ENCODE results near the gene LYSMD4. TPM values are rescaled to one million over a fixed set of nuclear protein-coding genes. Genes with fewer than 3 reads are reported as not detected.

Gene LYSMD4
- total RNA-seq, 2 donors from 2014 or later: 6.8 to 9.7 TPM

DNA sequence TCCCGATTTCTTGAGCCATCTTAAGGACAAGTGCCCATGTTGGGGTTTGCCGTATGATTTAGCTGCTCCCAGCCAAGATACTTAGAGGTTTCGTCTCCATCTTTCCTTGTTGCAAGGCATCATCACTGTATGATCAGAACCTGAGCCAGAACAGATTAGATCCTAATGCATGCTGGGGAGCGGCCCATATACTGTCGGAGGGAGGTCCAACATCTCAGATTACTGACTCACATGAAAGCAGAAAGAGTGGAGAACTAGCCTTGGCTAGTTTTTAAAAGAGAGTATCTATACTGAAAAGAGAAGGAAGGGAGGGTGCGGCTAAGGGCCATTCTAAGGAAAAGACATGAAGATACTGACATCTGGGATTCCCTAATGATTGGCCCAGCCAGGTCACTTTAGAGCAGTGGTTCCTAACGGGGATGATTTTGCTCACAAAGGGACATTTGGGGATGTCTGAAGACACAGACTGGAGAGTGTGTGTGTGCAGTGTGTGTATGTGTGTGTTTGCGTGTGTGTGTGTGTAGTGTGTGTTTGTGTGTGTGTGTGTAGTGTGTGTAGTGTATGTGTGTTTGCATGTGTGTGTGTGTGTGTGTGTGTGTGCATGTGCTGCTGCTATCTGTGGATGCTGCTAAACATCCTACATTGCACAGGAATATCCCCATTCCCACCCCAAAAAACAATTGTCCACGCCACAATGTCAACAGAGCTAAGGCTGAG, 12.3 kb upstream of the LYSMD4 start:
- ATAC-seq (ENCODE audit: insufficient number of reproducible peaks, low FRiP score, low read depth) (no peak), DNase-seq (ENCODE audit: low spot score) (no peak)
- H3K4me3 ChIP-seq: no peak overlapping the region
- no peak overlapping the region for H3K27ac ChIP-seq
- no peaks in the 10 kb centered on the region for H3K27me3 ChIP-seq (replicated peaks; ENCODE audit: insufficient read depth)
- TF ChIP-seq, protein P1, sequence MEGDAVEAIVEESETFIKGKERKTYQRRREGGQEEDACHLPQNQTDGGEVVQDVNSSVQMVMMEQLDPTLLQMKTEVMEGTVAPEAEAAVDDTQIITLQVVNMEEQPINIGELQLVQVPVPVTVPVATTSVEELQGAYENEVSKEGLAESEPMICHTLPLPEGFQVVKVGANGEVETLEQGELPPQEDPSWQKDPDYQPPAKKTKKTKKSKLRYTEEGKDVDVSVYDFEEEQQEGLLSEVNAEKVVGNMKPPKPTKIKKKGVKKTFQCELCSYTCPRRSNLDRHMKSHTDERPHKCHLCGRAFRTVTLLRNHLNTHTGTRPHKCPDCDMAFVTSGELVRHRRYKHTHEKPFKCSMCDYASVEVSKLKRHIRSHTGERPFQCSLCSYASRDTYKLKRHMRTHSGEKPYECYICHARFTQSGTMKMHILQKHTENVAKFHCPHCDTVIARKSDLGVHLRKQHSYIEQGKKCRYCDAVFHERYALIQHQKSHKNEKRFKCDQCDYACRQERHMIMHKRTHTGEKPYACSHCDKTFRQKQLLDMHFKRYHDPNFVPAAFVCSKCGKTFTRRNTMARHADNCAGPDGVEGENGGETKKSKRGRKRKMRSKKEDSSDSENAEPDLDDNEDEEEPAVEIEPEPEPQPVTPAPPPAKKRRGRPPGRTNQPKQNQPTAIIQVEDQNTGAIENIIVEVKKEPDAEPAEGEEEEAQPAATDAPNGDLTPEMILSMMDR (IDR thresholded peaks at IDR 0.05): no peak
- no peaks in the 10 kb centered on the region for H3K9me3 ChIP-seq
- no peaks in the 10 kb centered on the region for H3K36me3 ChIP-seq
- no peaks in the 10 kb centered on the region for H3K4me1 ChIP-seq (ENCODE audit: control insufficient read depth in 1 of 2, low read depth in 2 of 2)

DNA sequence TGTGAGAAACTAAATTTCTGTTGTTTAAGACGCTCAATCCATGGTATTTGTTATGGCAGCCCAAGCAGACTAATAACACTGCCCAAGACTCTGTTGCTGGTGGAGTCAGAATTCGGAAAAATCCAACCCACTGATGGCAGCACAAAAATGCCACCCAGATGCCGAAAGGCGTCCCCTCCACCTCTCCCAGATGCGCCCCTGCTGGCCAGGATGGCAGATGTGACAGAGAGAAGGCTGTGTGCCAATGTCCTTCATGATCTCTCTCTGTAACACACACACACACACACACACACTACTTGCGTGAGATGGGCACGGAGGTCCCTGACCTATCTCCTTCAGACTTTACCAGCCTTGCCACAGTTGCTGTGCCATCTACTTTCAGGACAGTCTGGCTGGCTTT, 10.9 kb upstream of the LYSMD4 start:
- DNase-seq (ENCODE audit: low spot score): no peak

DNA sequence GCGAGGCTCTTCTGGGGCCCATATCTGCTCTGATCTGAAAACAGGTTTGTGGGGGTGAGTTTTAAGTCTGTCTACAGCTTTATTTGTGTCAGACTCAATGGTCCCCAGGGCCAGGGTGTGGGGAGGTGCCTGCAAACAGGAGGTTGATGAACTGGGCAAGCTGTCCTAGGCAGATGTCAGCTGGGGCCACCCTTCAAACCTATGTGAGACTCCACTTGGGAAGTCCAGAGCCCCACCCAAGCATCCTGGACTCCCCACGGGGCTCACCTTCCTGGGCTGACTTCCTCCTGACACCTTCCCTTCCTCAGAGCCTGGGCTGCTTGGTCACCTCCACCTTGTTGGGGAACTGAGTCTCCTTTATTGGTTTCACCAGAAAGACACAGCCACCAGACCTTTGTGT, 8.6 kb upstream of the LYSMD4 start:
- no peaks in the 10 kb centered on the region for H3K9me3 ChIP-seq
- ATAC-seq (ENCODE audit: insufficient number of reproducible peaks, low FRiP score, low read depth) (no peak), DNase-seq (ENCODE audit: low spot score) (no peak)
- H3K27me3 ChIP-seq (replicated peaks; ENCODE audit: insufficient read depth): no peaks in the 10 kb centered on the region
- TF ChIP-seq, protein P1 (IDR thresholded peaks at IDR 0.05): no peak
- H3K27ac ChIP-seq: no peak overlapping the region
- no peaks in the 10 kb centered on the region for H3K4me1 ChIP-seq (ENCODE audit: control insufficient read depth in 1 of 2, low read depth in 2 of 2)
- no peak overlapping the region for H3K4me3 ChIP-seq
- H3K36me3 ChIP-seq: no peaks in the 10 kb centered on the region

More for the DNA sequence above, 10.9 kb upstream of the LYSMD4 start:
- no peak overlapping the region for H3K27ac ChIP-seq
- H3K27me3 ChIP-seq (replicated peaks; ENCODE audit: insufficient read depth): no peaks in the 10 kb centered on the region
- H3K36me3 ChIP-seq: no peaks in the 10 kb centered on the region
- TF ChIP-seq, protein P1 (IDR thresholded peaks at IDR 0.05): no peak
- ATAC-seq (ENCODE audit: insufficient number of reproducible peaks, low FRiP score, low read depth): no peak
- no peaks in the 10 kb centered on the region for H3K4me1 ChIP-seq (ENCODE audit: control insufficient read depth in 1 of 2, low read depth in 2 of 2)
- H3K4me3 ChIP-seq: no peak overlapping the region
- H3K9me3 ChIP-seq: no peaks in the 10 kb centered on the region

DNA sequence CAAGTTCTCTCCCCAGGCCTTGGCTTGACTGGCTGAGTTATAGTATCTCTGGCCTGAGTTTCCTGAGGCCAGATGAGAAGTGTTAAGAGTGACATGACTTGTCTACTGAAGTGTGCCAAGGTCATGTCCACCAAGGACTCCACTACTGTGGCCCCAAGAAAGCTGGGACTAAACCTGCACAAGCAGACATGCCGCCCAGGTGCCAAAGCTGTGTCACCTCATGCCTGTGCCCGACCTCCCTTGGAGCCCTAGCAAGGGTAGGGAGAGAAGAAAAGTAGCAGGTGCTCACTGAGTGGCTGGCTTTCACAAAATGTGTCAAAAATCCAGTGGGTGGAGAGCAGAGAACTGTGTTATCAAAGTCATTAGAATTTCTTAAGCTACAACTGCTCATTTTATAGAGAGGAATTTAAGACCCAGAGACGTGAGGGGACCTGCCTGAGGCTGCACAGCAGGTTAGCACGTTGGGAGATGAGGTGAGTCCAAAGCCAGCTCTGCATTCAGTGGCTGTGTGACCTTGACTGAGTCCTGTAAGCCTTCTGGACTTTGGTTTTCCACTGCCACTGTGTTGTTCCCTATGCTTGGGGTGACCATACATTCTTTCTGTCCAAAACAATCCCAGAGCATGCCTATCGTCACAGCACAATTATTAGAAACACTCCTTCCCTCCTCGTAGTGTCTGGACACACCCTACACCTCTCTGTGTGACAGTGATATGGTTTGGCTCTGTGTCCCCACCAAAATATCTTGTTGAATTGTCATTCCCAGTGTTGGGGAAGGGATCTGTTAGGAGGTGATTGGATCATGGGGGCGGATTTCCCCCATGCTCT, 5.0 kb upstream of the LYSMD4 start:
- Histone ChIP-seq H3K9me3 (no peaks in the 10 kb centered on the region), H3K36me3 (no peaks in the 10 kb centered on the region), H3K27me3 (replicated peaks; ENCODE audit: insufficient read depth) (no peaks in the 10 kb centered on the region), H3K4me1 (ENCODE audit: control insufficient read depth in 1 of 2, low read depth in 2 of 2) (peaks cover 0 to 3% of the 10 kb centered on the region in 2 donors), H3K4me3 (no peak overlapping the region), H3K27ac (no peak overlapping the region)
- ATAC-seq (ENCODE audit: insufficient number of reproducible peaks, low FRiP score, low read depth) (no peak), DNase-seq (ENCODE audit: low spot score) (no peak)
- TF ChIP-seq, protein P1 (IDR thresholded peaks at IDR 0.05): no peak

DNA sequence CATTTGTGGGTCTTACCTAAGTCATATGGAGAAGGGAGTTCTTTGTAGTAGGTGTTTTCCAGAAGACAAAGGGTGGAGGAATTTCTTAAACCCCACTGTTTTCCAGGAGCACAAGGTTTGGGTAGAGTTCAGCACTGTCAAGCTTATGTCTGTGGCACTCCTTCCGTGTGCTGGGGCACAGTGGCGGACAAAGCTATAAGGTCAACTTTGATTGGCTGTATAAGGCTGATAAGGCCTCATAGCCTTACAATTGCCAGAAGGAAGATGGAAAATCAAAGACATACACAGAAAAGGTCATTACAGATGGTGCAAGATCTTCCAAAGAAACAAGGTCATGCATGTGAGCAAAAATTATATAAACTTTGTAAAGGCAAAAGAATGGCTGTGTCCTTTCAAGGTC, 3.5 kb upstream of the LYSMD4 start:
- no peaks in the 10 kb centered on the region for H3K36me3 ChIP-seq
- H3K4me1 ChIP-seq (ENCODE audit: control insufficient read depth in 1 of 2, low read depth in 2 of 2): peaks cover 2 to 9% of the 10 kb centered on the region in 2 donors
- ATAC-seq (ENCODE audit: insufficient number of reproducible peaks, low FRiP score, low read depth) (no peak), DNase-seq (ENCODE audit: low spot score) (no peak)
- no peak overlapping the region for H3K4me3 ChIP-seq
- TF ChIP-seq, protein P1 (IDR thresholded peaks at IDR 0.05): no peak
- H3K27ac ChIP-seq: no peak overlapping the region
- H3K9me3 ChIP-seq: no peaks in the 10 kb centered on the region
- no peaks in the 10 kb centered on the region for H3K27me3 ChIP-seq (replicated peaks; ENCODE audit: insufficient read depth)

Measured in thoracic aorta (tissue), 2 donors.